ENCODE measurements around the gene GLRX5.

The GLRX5 gene

GRCh38 chr14:95499354-95499750 is 35.5 kb upstream of the GLRX5 start:
- Histone ChIP-seq H3K9me3 (ENCODE audit: control insufficient read depth, low read length) (no peaks in the 10 kb centered on the region), H3K27me3 (replicated peaks; ENCODE audit: control insufficient read depth, insufficient read depth, low read length, poor library complexity, severe bottlenecking) (no peaks in the 10 kb centered on the region), H3K27ac (ENCODE audit: insufficient read depth, low read length, poor library complexity, severe bottlenecking) (no peak overlapping the region), H3K4me1 (ENCODE audit: control insufficient read depth, insufficient read depth, low read length, poor library complexity, severe bottlenecking) (peaks cover 29% of the 10 kb centered on the region), H3K36me3 (ENCODE audit: control insufficient read depth, insufficient read depth, low read length) (peaks cover 19% of the 10 kb centered on the region), H3K4me3 (ENCODE audit: insufficient read depth, low read depth, low read length, poor library complexity, severe bottlenecking) (no peak overlapping the region)
- DNase-seq = no peak

- H3K4me1 ChIP-seq (ENCODE audit: control insufficient read depth, insufficient read depth, low read length, poor library complexity, severe bottlenecking) = peaks cover 32% of the 10 kb centered on the region
- H3K27ac ChIP-seq (ENCODE audit: insufficient read depth, low read length, poor library complexity, severe bottlenecking) = no peak overlapping the region
- no peaks in the 10 kb centered on the region for H3K27me3 ChIP-seq (replicated peaks; ENCODE audit: control insufficient read depth, insufficient read depth, low read length, poor library complexity, severe bottlenecking)
- peaks cover 19% of the 10 kb centered on the region for H3K36me3 ChIP-seq (ENCODE audit: control insufficient read depth, insufficient read depth, low read length)
- H3K4me3 ChIP-seq (ENCODE audit: insufficient read depth, low read depth, low read length, poor library complexity, severe bottlenecking) = no peak overlapping the region
- no peak for DNase-seq
- H3K9me3 ChIP-seq (ENCODE audit: control insufficient read depth, low read length) = no peaks in the 10 kb centered on the region
Measured at GRCh38 chr14:95500201-95500681, 34.6 kb upstream of the GLRX5 start.

DNA sequence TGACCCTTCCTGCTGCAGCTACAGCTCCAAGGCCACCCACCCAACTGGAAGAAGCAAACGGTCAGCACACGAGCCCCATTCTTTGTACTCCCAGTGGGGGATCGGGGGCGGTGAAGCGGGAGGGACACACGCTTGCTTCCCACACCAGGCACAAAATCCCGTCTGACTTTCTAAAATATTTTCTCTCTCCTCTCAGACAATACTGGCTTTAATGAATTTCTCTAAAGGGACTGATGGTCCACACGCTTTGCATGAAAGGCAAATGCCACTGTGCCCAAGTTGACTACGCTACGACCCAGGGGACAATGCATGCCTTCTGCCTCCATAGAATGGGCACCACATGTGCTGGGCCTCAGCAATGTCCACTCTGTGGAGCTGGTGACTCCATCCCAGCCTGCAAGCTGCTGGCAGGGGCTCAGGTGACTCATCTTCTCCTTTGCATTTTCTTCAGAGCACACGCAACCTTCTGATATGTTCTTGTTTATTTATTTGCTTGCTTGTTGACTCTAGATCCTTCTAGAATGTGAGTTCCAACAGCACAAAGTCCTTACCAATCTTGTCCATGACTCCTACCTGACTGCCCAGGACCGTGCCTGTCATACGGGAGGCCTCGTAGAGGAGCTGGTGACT is 34.0 kb upstream of the GLRX5 start:
- Histone ChIP-seq H3K9me3 (ENCODE audit: control insufficient read depth, low read length) (no peaks in the 10 kb centered on the region), H3K27ac (ENCODE audit: insufficient read depth, low read length, poor library complexity, severe bottlenecking) (no peak overlapping the region), H3K27me3 (replicated peaks; ENCODE audit: control insufficient read depth, insufficient read depth, low read length, poor library complexity, severe bottlenecking) (no peaks in the 10 kb centered on the region), H3K36me3 (ENCODE audit: control insufficient read depth, insufficient read depth, low read length) (peaks cover 19% of the 10 kb centered on the region), H3K4me1 (ENCODE audit: control insufficient read depth, insufficient read depth, low read length, poor library complexity, severe bottlenecking) (peaks cover 27% of the 10 kb centered on the region), H3K4me3 (ENCODE audit: insufficient read depth, low read depth, low read length, poor library complexity, severe bottlenecking) (no peak overlapping the region)
- no peak for DNase-seq

- no peaks in the 10 kb centered on the region for H3K27me3 ChIP-seq (replicated peaks; ENCODE audit: control insufficient read depth, insufficient read depth, low read length, poor library complexity, severe bottlenecking)
- no peaks in the 10 kb centered on the region for H3K9me3 ChIP-seq (ENCODE audit: control insufficient read depth, low read length)
- peaks cover 19% of the 10 kb centered on the region for H3K36me3 ChIP-seq (ENCODE audit: control insufficient read depth, insufficient read depth, low read length)
- H3K27ac ChIP-seq (ENCODE audit: insufficient read depth, low read length, poor library complexity, severe bottlenecking) = no peak overlapping the region
- no peak overlapping the region for H3K4me3 ChIP-seq (ENCODE audit: insufficient read depth, low read depth, low read length, poor library complexity, severe bottlenecking)
- no peak for DNase-seq
- peaks cover 22% of the 10 kb centered on the region for H3K4me1 ChIP-seq (ENCODE audit: control insufficient read depth, insufficient read depth, low read length, poor library complexity, severe bottlenecking)
Measured at GRCh38 chr14:95502381-95502950, 32.4 kb upstream of the GLRX5 start.

DNA sequence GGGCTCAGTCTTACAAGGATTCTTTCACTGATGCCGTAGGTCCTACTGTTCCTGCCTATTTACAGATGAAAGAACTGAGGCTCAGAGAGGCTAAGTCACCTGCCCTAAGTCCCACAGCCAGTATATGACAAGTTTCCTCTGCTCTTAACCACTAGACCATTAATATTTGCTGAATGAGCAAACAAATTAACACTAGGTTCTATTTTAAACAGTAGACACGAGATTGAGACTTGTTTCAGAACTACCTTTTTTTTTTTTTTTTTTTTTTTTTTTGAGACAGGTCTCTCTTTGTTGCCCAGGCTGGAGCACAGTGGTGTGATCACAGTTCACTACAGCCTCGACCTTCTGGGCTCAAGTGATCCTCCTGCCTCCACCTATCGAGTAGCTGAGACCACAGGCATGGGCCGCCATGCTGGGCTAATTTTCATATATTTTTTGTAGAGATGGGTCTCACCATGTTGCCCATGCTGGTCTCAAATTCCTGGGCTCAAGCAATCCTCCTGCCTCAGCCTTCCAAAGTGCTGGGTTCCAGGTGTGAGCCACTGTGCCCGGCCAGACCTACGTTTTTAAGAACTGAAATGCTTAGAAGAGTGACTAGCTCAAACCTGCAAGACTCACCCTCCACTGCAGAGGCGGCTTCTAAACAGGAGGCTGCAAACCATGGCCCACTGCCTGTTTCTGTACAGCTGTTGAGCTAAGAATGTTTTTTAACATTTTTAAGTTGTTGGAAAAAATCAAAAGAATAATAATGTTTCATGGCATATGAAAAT is 31.3 kb upstream of the GLRX5 start:
- H3K36me3 ChIP-seq (ENCODE audit: control insufficient read depth, insufficient read depth, low read length) = peaks cover 19% of the 10 kb centered on the region
- no peak overlapping the region for H3K4me3 ChIP-seq (ENCODE audit: insufficient read depth, low read depth, low read length, poor library complexity, severe bottlenecking)
- H3K4me1 ChIP-seq (ENCODE audit: control insufficient read depth, insufficient read depth, low read length, poor library complexity, severe bottlenecking) = peaks cover 32% of the 10 kb centered on the region
- H3K27ac ChIP-seq (ENCODE audit: insufficient read depth, low read length, poor library complexity, severe bottlenecking) = no peak overlapping the region
- H3K27me3 ChIP-seq (replicated peaks; ENCODE audit: control insufficient read depth, insufficient read depth, low read length, poor library complexity, severe bottlenecking) = no peaks in the 10 kb centered on the region
- no peaks in the 10 kb centered on the region for H3K9me3 ChIP-seq (ENCODE audit: control insufficient read depth, low read length)
- DNase-seq = no peak

DNA sequence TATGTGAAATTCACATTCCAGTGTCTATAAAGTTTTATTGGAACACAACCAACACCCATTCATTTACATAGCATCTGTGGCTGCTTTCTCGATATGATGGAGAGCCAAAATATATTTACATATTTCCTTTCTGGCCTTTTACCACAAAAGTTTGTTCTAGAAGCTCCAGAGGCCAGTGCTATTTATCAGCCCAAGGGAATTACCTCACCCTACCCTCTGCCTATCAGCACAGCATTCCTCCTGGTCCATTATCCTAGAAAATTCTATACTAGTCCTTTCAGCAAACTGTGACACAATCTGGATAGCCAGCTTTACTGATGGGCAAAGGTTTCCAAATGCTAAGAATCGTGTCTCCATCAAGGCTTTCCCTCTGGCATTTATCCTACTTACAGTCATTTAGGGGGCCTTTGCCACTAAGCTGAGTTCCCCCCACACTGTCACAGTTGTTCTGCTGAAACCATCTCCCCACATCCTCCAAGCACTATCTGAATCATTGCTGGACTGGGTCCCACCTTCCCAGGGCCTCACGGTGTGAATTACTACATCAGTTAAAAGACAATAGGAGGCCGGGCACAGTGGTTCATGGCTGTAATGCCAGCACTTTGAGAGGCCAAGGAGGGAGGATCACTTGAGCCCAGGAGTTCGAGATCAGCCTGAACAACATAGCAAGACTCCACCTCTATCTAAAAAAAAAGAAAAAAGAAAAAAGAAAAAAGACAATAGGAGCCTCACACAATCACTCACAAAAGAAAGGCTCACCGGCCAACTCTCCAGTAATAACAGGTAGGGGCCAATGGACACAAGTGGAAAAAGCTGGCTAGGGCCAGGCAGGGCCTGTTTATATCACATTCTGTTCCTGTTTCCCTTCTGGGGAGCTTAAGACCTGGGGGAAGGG is 30.5 kb upstream of the GLRX5 start:
- no peak for DNase-seq
- no peaks in the 10 kb centered on the region for H3K27me3 ChIP-seq (replicated peaks; ENCODE audit: control insufficient read depth, insufficient read depth, low read length, poor library complexity, severe bottlenecking)
- peak overlapping the region; percentile 3 for H3K27ac ChIP-seq (ENCODE audit: insufficient read depth, low read length, poor library complexity, severe bottlenecking)

DNA sequence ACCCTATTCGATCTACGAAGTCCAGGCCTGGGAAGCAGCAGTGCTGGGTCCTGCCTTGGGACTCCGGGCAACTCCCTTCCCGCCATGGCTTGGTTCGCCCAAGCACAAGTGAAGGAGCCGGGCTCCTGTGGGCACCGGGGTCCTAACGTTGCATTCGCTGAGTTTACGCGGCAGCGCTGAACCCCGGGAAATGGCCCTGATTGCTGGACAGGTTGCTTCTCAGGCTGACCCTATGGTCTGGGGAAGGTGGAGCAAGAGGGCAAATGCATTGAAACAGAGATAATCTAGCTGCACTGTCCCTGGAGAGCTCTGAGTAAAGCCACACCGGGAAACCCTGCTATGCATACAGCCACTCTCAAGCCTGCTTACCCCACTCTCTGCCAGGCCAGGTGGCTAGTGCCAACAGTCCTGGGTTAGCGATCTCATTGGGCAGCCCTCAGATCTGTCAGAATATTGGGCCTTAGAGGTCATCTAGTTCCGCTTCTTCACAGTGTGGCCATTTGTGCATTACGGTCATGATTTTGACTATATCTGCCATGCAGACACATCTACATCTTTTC is 29.7 kb upstream of the GLRX5 start:
- H3K4me3 ChIP-seq (ENCODE audit: insufficient read depth, low read depth, low read length, poor library complexity, severe bottlenecking) = no peak overlapping the region
- DNase-seq = no peak
- no peaks in the 10 kb centered on the region for H3K27me3 ChIP-seq (replicated peaks; ENCODE audit: control insufficient read depth, insufficient read depth, low read length, poor library complexity, severe bottlenecking)
- H3K36me3 ChIP-seq (ENCODE audit: control insufficient read depth, insufficient read depth, low read length) = peaks cover 29% of the 10 kb centered on the region
- H3K27ac ChIP-seq (ENCODE audit: insufficient read depth, low read length, poor library complexity, severe bottlenecking) = no peak overlapping the region
- H3K9me3 ChIP-seq (ENCODE audit: control insufficient read depth, low read length) = no peaks in the 10 kb centered on the region
- peaks cover 34% of the 10 kb centered on the region for H3K4me1 ChIP-seq (ENCODE audit: control insufficient read depth, insufficient read depth, low read length, poor library complexity, severe bottlenecking)

More for the DNA sequence above, 30.5 kb upstream of the GLRX5 start:
- Histone ChIP-seq H3K9me3 (ENCODE audit: control insufficient read depth, low read length) (no peaks in the 10 kb centered on the region), H3K4me3 (ENCODE audit: insufficient read depth, low read depth, low read length, poor library complexity, severe bottlenecking) (no peak overlapping the region), H3K36me3 (ENCODE audit: control insufficient read depth, insufficient read depth, low read length) (peaks cover 22% of the 10 kb centered on the region), H3K4me1 (ENCODE audit: control insufficient read depth, insufficient read depth, low read length, poor library complexity, severe bottlenecking) (peaks cover 34% of the 10 kb centered on the region)

GRCh38 chr14:95507174-95507573 is 27.7 kb upstream of the GLRX5 start:
- Histone ChIP-seq H3K27ac (ENCODE audit: insufficient read depth, low read length, poor library complexity, severe bottlenecking) (no peak overlapping the region), H3K27me3 (replicated peaks; ENCODE audit: control insufficient read depth, insufficient read depth, low read length, poor library complexity, severe bottlenecking) (no peaks in the 10 kb centered on the region), H3K4me3 (ENCODE audit: insufficient read depth, low read depth, low read length, poor library complexity, severe bottlenecking) (no peak overlapping the region), H3K9me3 (ENCODE audit: control insufficient read depth, low read length) (no peaks in the 10 kb centered on the region), H3K36me3 (ENCODE audit: control insufficient read depth, insufficient read depth, low read length) (peaks cover 16% of the 10 kb centered on the region), H3K4me1 (ENCODE audit: control insufficient read depth, insufficient read depth, low read length, poor library complexity, severe bottlenecking) (peaks cover 31% of the 10 kb centered on the region)
- DNase-seq = no peak

DNA sequence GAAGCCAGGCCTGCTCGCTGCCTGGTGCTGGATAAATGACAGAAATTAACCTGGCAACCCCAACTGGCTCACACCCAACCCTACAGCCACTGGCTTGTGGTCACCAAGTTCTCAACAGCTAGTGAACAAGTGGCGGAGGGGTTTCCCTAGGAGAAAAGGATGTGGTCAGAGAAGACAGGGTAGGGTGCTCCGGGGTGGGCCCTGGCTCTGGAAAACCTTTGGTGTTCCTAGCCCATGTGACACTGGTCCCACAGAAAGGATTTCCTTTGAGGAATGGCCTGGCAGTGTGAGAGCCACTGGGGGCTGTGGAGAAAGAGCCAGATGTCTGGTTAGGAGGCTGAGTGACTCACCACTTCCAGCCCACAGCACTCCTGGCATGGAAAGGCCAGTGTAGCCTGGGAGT is 27.1 kb upstream of the GLRX5 start:
- H3K36me3 ChIP-seq (ENCODE audit: control insufficient read depth, insufficient read depth, low read length) = peaks cover 16% of the 10 kb centered on the region
- no peak overlapping the region for H3K4me3 ChIP-seq (ENCODE audit: insufficient read depth, low read depth, low read length, poor library complexity, severe bottlenecking)
- H3K27ac ChIP-seq (ENCODE audit: insufficient read depth, low read length, poor library complexity, severe bottlenecking) = no peak overlapping the region
- no peaks in the 10 kb centered on the region for H3K9me3 ChIP-seq (ENCODE audit: control insufficient read depth, low read length)
- DNase-seq = no peak
- H3K27me3 ChIP-seq (replicated peaks; ENCODE audit: control insufficient read depth, insufficient read depth, low read length, poor library complexity, severe bottlenecking) = no peaks in the 10 kb centered on the region
- H3K4me1 ChIP-seq (ENCODE audit: control insufficient read depth, insufficient read depth, low read length, poor library complexity, severe bottlenecking) = peaks cover 31% of the 10 kb centered on the region

All from effector memory CD4-positive, alpha-beta T cell (primary cell).